GM12878 (cell line): ENCODE results near the gene ANKRD37. TPM values are rescaled to one million over a fixed set of nuclear protein-coding genes. Genes with fewer than 3 reads are reported as not detected.

ENCODE experiments used
- ATAC-seq: fragments of 200-7000 bp; cut with Tn5 transposase; 3 replicates; pipeline ENCODE4 v1.9.1; 2020; ENCODE audit warnings: mild to moderate bottlenecking, moderate library complexity
- BruUV-seq: library from RNA; stranded (reverse); fragments of 400-500 nt; replicated peaks from 2 replicates; lab custom pipeline; 2021; lab: Mats Ljungman, UMichigan
- CTCF ChIA-PET: fragments of 300-600 bp; sonication (Branson Sonifier 250); formaldehyde crosslinking; extraction: SDS; loops from one replicate; lab custom pipeline; 2021; ENCODE audit warnings: inconsistent platforms; lab: Yijun Ruan, JAX
- POLR2A ChIA-PET: fragments of 350-600 bp; formaldehyde crosslinking; extraction: SDS; loops from one replicate; lab custom pipeline; 2021; ENCODE audit warnings: inconsistent platforms; lab: Charles Lee
- RAD21 ChIA-PET: fragments of 300-600 bp; sonication (Branson Sonifier 250); formaldehyde crosslinking; loops from one replicate; lab custom pipeline; 2023; ENCODE audit warnings: antibody characterized with exemption; ENCODE audit not compliant: unreplicated experiment; lab: Charles Lee
- SMC1A ChIA-PET: fragments of 300-600 bp; sonication (Branson Sonifier 250); formaldehyde crosslinking; loops from one replicate; lab custom pipeline; 2023; ENCODE audit not compliant: unreplicated experiment, uncharacterized antibody; lab: Charles Lee
- DNase-seq: peaks from one replicate; pipeline ENCODE4 v3.0.0-alpha.2; 2011; ENCODE audit warnings: low read depth, low spot score
- FAIRE-seq: peaks from 3 replicates; lab custom pipeline; 2011; peaks lifted over from hg19 to GRCh38; lab: Jason Lieb, UNC
- H2AFZ ChIP-seq: 2 replicates; pipeline ENCODE4 v1.6.0; 2011; ENCODE audit warnings: low read depth, low read length, control low read depth; ENCODE audit not compliant: control insufficient read depth
- H3K27ac ChIP-seq: 2 replicates; pipeline ENCODE4 v1.5.1; 2011; ENCODE audit warnings: control low read depth; ENCODE audit not compliant: control insufficient read depth, insufficient read depth
- H3K27me3 ChIP-seq, 2 experiments: replicated peaks in 1 of 2; 2 replicates each; pipeline versions ENCODE4 v1.6.0 to v1.6.1; 2011; ENCODE audit warnings: low read length in 1 of 2; ENCODE audit not compliant: control insufficient read depth in 2 of 2, insufficient read depth in 2 of 2
- H3K36me3 ChIP-seq, 2 experiments: 2 replicates each; pipeline ENCODE4 v1.5.1; 2011; ENCODE audit warnings: low read length in 1 of 2; ENCODE audit not compliant: control insufficient read depth in 2 of 2, insufficient read depth in 2 of 2
- H3K4me1 ChIP-seq: 2 replicates; pipeline ENCODE4 v1.6.1; 2011; ENCODE audit warnings: mild to moderate bottlenecking, low read length, moderate library complexity, mixed read lengths; ENCODE audit not compliant: control insufficient read depth, insufficient read depth
- H3K4me2 ChIP-seq: 2 replicates; pipeline ENCODE4 v1.6.0; 2011; ENCODE audit warnings: control low read depth; ENCODE audit not compliant: control insufficient read depth, insufficient read depth
- H3K4me3 ChIP-seq: fragments of 200-600 bp; sonication (generic); 2 replicates; pipeline ENCODE4 v1.5.1; 2016
- H3K79me2 ChIP-seq: 2 replicates; pipeline ENCODE4 v1.6.0; 2011; ENCODE audit warnings: low read length; ENCODE audit not compliant: control insufficient read depth, insufficient read depth
- H3K9ac ChIP-seq: 2 replicates; pipeline ENCODE4 v1.8.0; 2011; ENCODE audit warnings: low read length, control low read depth, mixed read lengths; ENCODE audit not compliant: control insufficient read depth, insufficient read depth
- H3K9me3 ChIP-seq: replicated peaks from 3 replicates; pipeline ENCODE4 v1.5.1; 2011; ENCODE audit warnings: mild to moderate bottlenecking, low read length; ENCODE audit not compliant: control insufficient read depth, insufficient read depth
- H4K20me1 ChIP-seq: 2 replicates; pipeline ENCODE4 v1.6.0; 2011; ENCODE audit not compliant: control insufficient read depth, insufficient read depth
- ATF3 ChIP-seq: IDR thresholded peaks from 2 replicates; pipeline ENCODE4 v1.6.1; 2011; ENCODE audit warnings: low read depth, mild to moderate bottlenecking, low read length, moderate library complexity, borderline replicate concordance; ENCODE audit errors: extremely low read depth
- BHLHE40 ChIP-seq, 2 experiments: fragments of 450-650 bp in 1 of 2; IDR thresholded peaks; 2 replicates each; pipeline ENCODE4 v1.6.1; 2011 to 2017; ENCODE audit warnings: low read depth in 2 of 2, borderline replicate concordance in 1 of 2, improper control_type of control experiment in 1 of 2, low read length in 1 of 2, mild to moderate bottlenecking in 1 of 2
- CBFB ChIP-seq: IDR thresholded peaks from 2 replicates; pipeline ENCODE4 v1.6.1; 2016; ENCODE audit warnings: antibody characterized with exemption, low read depth
- EGR1 ChIP-seq, 2 experiments: IDR thresholded peaks; 1 replicate in 1 of 2; 2 replicates in 1 of 2; pipeline ENCODE4 v1.6.1; 2011 to 2012; ENCODE audit warnings: low read depth in 2 of 2, low read length in 2 of 2, borderline replicate concordance in 1 of 2, mild to moderate bottlenecking in 1 of 2, moderate library complexity in 1 of 2
- GABPA ChIP-seq: IDR thresholded peaks from 2 replicates; pipeline ENCODE4 v1.6.1; 2014; ENCODE audit warnings: antibody characterized with exemption, low read depth, mild to moderate bottlenecking, inconsistent platforms
- JUND ChIP-seq: IDR thresholded peaks from 2 replicates; pipeline ENCODE4 v1.6.1; 2012; ENCODE audit warnings: low read depth, mild to moderate bottlenecking, low read length, improper control_type of control experiment, moderate library complexity
- MYB ChIP-seq: fragments of 150-350 bp; IDR thresholded peaks from 2 replicates; pipeline ENCODE4 v1.6.1; 2014; ENCODE audit warnings: mild to moderate bottlenecking, low read depth, low read length, borderline replicate concordance
- NR2F1 ChIP-seq: fragments of 450-650 bp; conservative IDR thresholded peaks from 2 replicates; pipeline ENCODE4 v1.6.1; 2017; ENCODE audit warnings: mild to moderate bottlenecking
- NRF1 ChIP-seq: conservative IDR thresholded peaks from 2 replicates; pipeline ENCODE4 v1.6.1; 2011; ENCODE audit warnings: mild to moderate bottlenecking, low read depth, low read length, improper control_type of control experiment
- TCF3 ChIP-seq: IDR thresholded peaks from 2 replicates; pipeline ENCODE4 v1.6.1; 2012; ENCODE audit warnings: low read depth, mild to moderate bottlenecking, low read length, borderline replicate concordance; ENCODE audit not compliant: insufficient read depth
- ZNF207 ChIP-seq: fragments of 450-650 bp; IDR thresholded peaks from 2 replicates; pipeline ENCODE4 v1.6.1; 2014; ENCODE audit warnings: antibody characterized with exemption, mild to moderate bottlenecking, borderline replicate concordance
- WGBS: methylation state at CpG from one replicate; pipeline ENCODE4 v1.1.6; 2016; ENCODE audit warnings: low lambda C conversion rate; ENCODE audit not compliant: insufficient replicate concordance, insufficient coverage; ENCODE audit errors: missing lambda C conversion rate; 5-methylcytosine and 5-hydroxymethylcytosine counted together
- in situ Hi-C: fragments of 300-500 bp; cut with MboI; formaldehyde crosslinking; loops from 9 replicates; pipeline ENCODE4 v1.14.3; 2018; ENCODE audit warnings: mixed read lengths
- intact Hi-C: fragments of 100-400 bp; cut with micrococcal nuclease; formaldehyde crosslinking; loops from one replicate; pipeline ENCODE4 v1.14.2; 2022; ENCODE audit not compliant: unreplicated experiment
- polyA plus RNA-seq, 11 experiments: library from polyadenylated mRNA; depleted of rRNA in 4 of 11; unstranded in 6 of 11; stranded (reverse) in 5 of 11; fragments of >200 nt; fragmentation: Nextera tagmentation in 4 of 11; fragmentation: Illumina TruSeq in 1 of 11; extraction: Ambion mirVana in 4 of 11; extraction: Trizol in 1 of 11; gene quantifications; 1 replicate in 1 of 11; 2 replicates in 10 of 11; pipeline versions ENCODE4 v1.2.1 to v1.2.3, GENCODE V29; 2011 to 2016; ENCODE audit warnings: inconsistent platforms in 2 of 11, missing spikeins in 2 of 11, low read depth in 1 of 11
- small RNA-seq: library from RNA; depleted of rRNA; stranded (forward); fragments of <200 nt; gene quantifications from one replicate; pipeline ENCODE3, GENCODE V24; 2014
- total RNA-seq, 4 experiments: library from RNA; depleted of rRNA in 3 of 4; stranded (reverse); fragments of >200 nt in 3 of 4; fragmentation: Illumina TruSeq in 1 of 4; extraction: Trizol in 1 of 4; gene quantifications; 2 replicates each; pipeline versions ENCODE4 v1.2.1 to v1.2.3, GENCODE V29; 2013 to 2021
- TF ChIP-seq, protein P1 (sequence below): fragments of 450-650 bp; conservative IDR thresholded peaks from 2 replicates; pipeline ENCODE4 v1.6.1; 2017; ENCODE audit warnings: mild to moderate bottlenecking, moderate library complexity

Gene ANKRD37
- total and polyA plus RNA-seq, 10 of the 15 experiments (the other 5 are each of a cell fraction or from before 2014, with no cell fraction given), result 10.6 to 67.9 (median 24.2) TPM

GRCh38 chr4:185445209-185445608 lies 48.6 kb downstream of the ANKRD37 start:
- no peaks in the 10 kb centered on the region for H3K36me3 ChIP-seq
- H3K4me1 ChIP-seq, result no peaks in the 10 kb centered on the region
- no peak for FAIRE-seq
- H3K27me3 ChIP-seq, result no peaks in the 10 kb centered on the region
- no peaks in the 10 kb centered on the region for H4K20me1 ChIP-seq
- H2AFZ ChIP-seq, result no peak overlapping the region
- ChIA-PET RAD21 (no interaction called here), POLR2A (no interaction called here), SMC1A (no interaction called here), CTCF (no interaction called here)
- in situ Hi-C loops (no loop called here), intact Hi-C loops (no loop called here)
- no TSS peak for BruUV-seq
- no peak overlapping the region for H3K9ac ChIP-seq
- 52% methylated on average over 2 of the region's 2 CpGs for WGBS
- TF ChIP-seq JUND, result no peak
- TF ChIP-seq, protein P1, sequence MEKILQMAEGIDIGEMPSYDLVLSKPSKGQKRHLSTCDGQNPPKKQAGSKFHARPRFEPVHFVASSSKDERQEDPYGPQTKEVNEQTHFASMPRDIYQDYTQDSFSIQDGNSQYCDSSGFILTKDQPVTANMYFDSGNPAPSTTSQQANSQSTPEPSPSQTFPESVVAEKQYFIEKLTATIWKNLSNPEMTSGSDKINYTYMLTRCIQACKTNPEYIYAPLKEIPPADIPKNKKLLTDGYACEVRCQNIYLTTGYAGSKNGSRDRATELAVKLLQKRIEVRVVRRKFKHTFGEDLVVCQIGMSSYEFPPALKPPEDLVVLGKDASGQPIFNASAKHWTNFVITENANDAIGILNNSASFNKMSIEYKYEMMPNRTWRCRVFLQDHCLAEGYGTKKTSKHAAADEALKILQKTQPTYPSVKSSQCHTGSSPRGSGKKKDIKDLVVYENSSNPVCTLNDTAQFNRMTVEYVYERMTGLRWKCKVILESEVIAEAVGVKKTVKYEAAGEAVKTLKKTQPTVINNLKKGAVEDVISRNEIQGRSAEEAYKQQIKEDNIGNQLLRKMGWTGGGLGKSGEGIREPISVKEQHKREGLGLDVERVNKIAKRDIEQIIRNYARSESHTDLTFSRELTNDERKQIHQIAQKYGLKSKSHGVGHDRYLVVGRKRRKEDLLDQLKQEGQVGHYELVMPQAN, result no peak
- no peak for TF ChIP-seq MYB
- TF ChIP-seq EGR1 (IDR thresholded peaks at IDR 0.05; ENCODE audit: borderline replicate concordance in 1 of 2, low read depth in 2 of 2, low read length in 2 of 2), result no peak
- TF ChIP-seq CBFB, result no peak
- no peak for TF ChIP-seq GABPA
- no peak for TF ChIP-seq ATF3
- TF ChIP-seq TCF3, result no peak
- TF ChIP-seq NR2F1, result no peak
- no peak for TF ChIP-seq NRF1
- no peak for TF ChIP-seq BHLHE40 (IDR thresholded peaks at IDR 0.05; ENCODE audit: borderline replicate concordance in 1 of 2, low read depth in 2 of 2, low read length in 1 of 2)
- no peak for TF ChIP-seq ZNF207
- H3K4me3 ChIP-seq, result no peak overlapping the region
- no peak for DNase-seq
- no peaks in the 10 kb centered on the region for H3K79me2 ChIP-seq
- no peak overlapping the region for H3K27ac ChIP-seq
- no peak for ATAC-seq
- no peaks in the 10 kb centered on the region for H3K9me3 ChIP-seq
- no peak overlapping the region for H3K4me2 ChIP-seq

Small RNA genes lying within 50 kb of the gene (small RNA-seq; reads per million reads assigned to genes)
- not detected for gene RF00019

Other genes starting within 250 kb of the ANKRD37 start
- 27.2 and 34.2 TPM in 2 replicates for gene CFAP97, start 192.8 kb upstream of the ANKRD37 start, total RNA-seq (2014; rRNA removed)
- 62.7 TPM in 2 replicates for gene CFAP97, start 192.8 kb upstream of the ANKRD37 start, total RNA-seq (2014; rRNA removed; fragmentation: Illumina TruSeq; extraction: Trizol)
- gene CFAP97, start 192.8 kb upstream of the ANKRD37 start, total RNA-seq (2021), result 49.1 and 50.4 TPM in 2 replicates
- 29.9 and 43.1 TPM in 2 replicates for gene CFAP97, start 192.8 kb upstream of the ANKRD37 start, polyA plus RNA-seq (2011; rRNA removed)
- 48.9 and 64.2 TPM in 2 replicates for gene CFAP97, start 192.8 kb upstream of the ANKRD37 start, polyA plus RNA-seq (2014; fragmentation: Illumina TruSeq; extraction: Trizol)
- gene CFAP97, start 192.8 kb upstream of the ANKRD37 start, polyA plus RNA-seq (2014; fragmentation: Nextera tagmentation; extraction: Ambion mirVana), result 10 to 100 TPM; 27.2 to 47.5 TPM
- 21.7 and 26.4 TPM in 2 replicates for gene CFAP97, start 192.8 kb upstream of the ANKRD37 start, polyA plus RNA-seq (2014; rRNA removed)
- 10 to 100 TPM; 48.5 to 50.8 TPM for gene CFAP97, start 192.8 kb upstream of the ANKRD37 start, polyA plus RNA-seq (2016; fragmentation: Nextera tagmentation; extraction: Ambion mirVana)
- gene SNX25, start 187.2 kb upstream of the ANKRD37 start, total RNA-seq (2014; rRNA removed), result 82.0 and 107 TPM in 2 replicates
- gene SNX25, start 187.2 kb upstream of the ANKRD37 start, total RNA-seq (2014; rRNA removed; fragmentation: Illumina TruSeq; extraction: Trizol), result 115 and 117 TPM in 2 replicates
- 106 and 108 TPM in 2 replicates for gene SNX25, start 187.2 kb upstream of the ANKRD37 start, total RNA-seq (2021)
- gene SNX25, start 187.2 kb upstream of the ANKRD37 start, polyA plus RNA-seq (2011; rRNA removed), result 66.6 and 90.3 TPM in 2 replicates
- 93.0 and 116 TPM in 2 replicates for gene SNX25, start 187.2 kb upstream of the ANKRD37 start, polyA plus RNA-seq (2014; fragmentation: Illumina TruSeq; extraction: Trizol)
- 10 to 100 TPM; 19.6 to 27.8 TPM for gene SNX25, start 187.2 kb upstream of the ANKRD37 start, polyA plus RNA-seq (2014; fragmentation: Nextera tagmentation; extraction: Ambion mirVana)
- 49.6 and 59.1 TPM in 2 replicates for gene SNX25, start 187.2 kb upstream of the ANKRD37 start, polyA plus RNA-seq (2014; rRNA removed)
- 10 to 100 TPM; 11.2 to 47.1 TPM for gene SNX25, start 187.2 kb upstream of the ANKRD37 start, polyA plus RNA-seq (2016; fragmentation: Nextera tagmentation; extraction: Ambion mirVana)
- gene LRP2BP, start 917 bp upstream of the ANKRD37 start, total RNA-seq (2014; rRNA removed), result 0.82 and 0.85 TPM in 2 replicates
- 0.55 and 0.81 TPM in 2 replicates for gene LRP2BP, start 917 bp upstream of the ANKRD37 start, total RNA-seq (2014; rRNA removed; fragmentation: Illumina TruSeq; extraction: Trizol)
- 0.48 and 0.62 TPM in 2 replicates for gene LRP2BP, start 917 bp upstream of the ANKRD37 start, total RNA-seq (2021)
- 1.2 and 2.3 TPM in 2 replicates for gene LRP2BP, start 917 bp upstream of the ANKRD37 start, polyA plus RNA-seq (2011; rRNA removed)
- gene LRP2BP, start 917 bp upstream of the ANKRD37 start, polyA plus RNA-seq (2014; fragmentation: Illumina TruSeq; extraction: Trizol), result 0.16 and 0.29 TPM in 2 replicates
- 1 to 10 TPM; 1.5 to 2.3 TPM for gene LRP2BP, start 917 bp upstream of the ANKRD37 start, polyA plus RNA-seq (2014; fragmentation: Nextera tagmentation; extraction: Ambion mirVana)
- 0.27 and 0.39 TPM in 2 replicates for gene LRP2BP, start 917 bp upstream of the ANKRD37 start, polyA plus RNA-seq (2014; rRNA removed)
- gene LRP2BP, start 917 bp upstream of the ANKRD37 start, polyA plus RNA-seq (2016; fragmentation: Nextera tagmentation; extraction: Ambion mirVana), result 1 to 10 TPM; 4.5 to 5.2 TPM
- gene UFSP2, start 29.1 kb downstream of the ANKRD37 start, total RNA-seq (2014; rRNA removed), result 31.6 and 35.9 TPM in 2 replicates
- 34.5 and 37.4 TPM in 2 replicates for gene UFSP2, start 29.1 kb downstream of the ANKRD37 start, total RNA-seq (2014; rRNA removed; fragmentation: Illumina TruSeq; extraction: Trizol)
- 23.3 and 25.4 TPM in 2 replicates for gene UFSP2, start 29.1 kb downstream of the ANKRD37 start, total RNA-seq (2021)
- gene UFSP2, start 29.1 kb downstream of the ANKRD37 start, polyA plus RNA-seq (2011; rRNA removed), result 53.1 and 91.4 TPM in 2 replicates
- gene UFSP2, start 29.1 kb downstream of the ANKRD37 start, polyA plus RNA-seq (2014; fragmentation: Illumina TruSeq; extraction: Trizol), result 34.2 and 54.4 TPM in 2 replicates
- 10 to 100 TPM; 40.9 to 42.5 TPM for gene UFSP2, start 29.1 kb downstream of the ANKRD37 start, polyA plus RNA-seq (2014; fragmentation: Nextera tagmentation; extraction: Ambion mirVana)
- gene UFSP2, start 29.1 kb downstream of the ANKRD37 start, polyA plus RNA-seq (2014; rRNA removed), result 26.4 and 30.8 TPM in 2 replicates
- gene UFSP2, start 29.1 kb downstream of the ANKRD37 start, polyA plus RNA-seq (2016; fragmentation: Nextera tagmentation; extraction: Ambion mirVana), result 10 to 100 TPM; 49.0 to 51.5 TPM
- 0.85 and 1.4 TPM in 2 replicates for gene CCDC110, start 74.9 kb downstream of the ANKRD37 start, total RNA-seq (2014; rRNA removed)
- gene CCDC110, start 74.9 kb downstream of the ANKRD37 start, total RNA-seq (2014; rRNA removed; fragmentation: Illumina TruSeq; extraction: Trizol), result 2.3 TPM in 2 replicates
- 1.3 and 1.5 TPM in 2 replicates for gene CCDC110, start 74.9 kb downstream of the ANKRD37 start, total RNA-seq (2021)
- 0.35 TPM in 1 of 2 replicates, not detected in the other for gene CCDC110, start 74.9 kb downstream of the ANKRD37 start, polyA plus RNA-seq (2011; rRNA removed)
- 1.3 and 2.1 TPM in 2 replicates for gene CCDC110, start 74.9 kb downstream of the ANKRD37 start, polyA plus RNA-seq (2014; fragmentation: Illumina TruSeq; extraction: Trizol)
- 1 to 10 TPM; 1.2 to 2.1 TPM for gene CCDC110, start 74.9 kb downstream of the ANKRD37 start, polyA plus RNA-seq (2014; fragmentation: Nextera tagmentation; extraction: Ambion mirVana)
- gene CCDC110, start 74.9 kb downstream of the ANKRD37 start, polyA plus RNA-seq (2014; rRNA removed), result 0.85 and 0.89 TPM in 2 replicates
- gene CCDC110, start 74.9 kb downstream of the ANKRD37 start, polyA plus RNA-seq (2016; fragmentation: Nextera tagmentation; extraction: Ambion mirVana), result 1 to 10 TPM; 2.4 to 3.1 TPM
- not detected in 2 replicates for gene PDLIM3, start 138.7 kb downstream of the ANKRD37 start, total RNA-seq (2014; rRNA removed)
- not detected in 2 replicates for gene PDLIM3, start 138.7 kb downstream of the ANKRD37 start, total RNA-seq (2014; rRNA removed; fragmentation: Illumina TruSeq; extraction: Trizol)
- gene PDLIM3, start 138.7 kb downstream of the ANKRD37 start, total RNA-seq (2021), result not detected in 2 replicates
- 0.08 and 0.10 TPM in 2 replicates for gene PDLIM3, start 138.7 kb downstream of the ANKRD37 start, polyA plus RNA-seq (2011; rRNA removed)
- not detected in 2 replicates for gene PDLIM3, start 138.7 kb downstream of the ANKRD37 start, polyA plus RNA-seq (2014; fragmentation: Illumina TruSeq; extraction: Trizol)
- under 1 TPM in 1 of 2 experiments, not detected in 1; 0.04 TPM for gene PDLIM3, start 138.7 kb downstream of the ANKRD37 start, polyA plus RNA-seq (2014; fragmentation: Nextera tagmentation; extraction: Ambion mirVana)
- not detected in 2 replicates for gene PDLIM3, start 138.7 kb downstream of the ANKRD37 start, polyA plus RNA-seq (2014; rRNA removed)
- gene PDLIM3, start 138.7 kb downstream of the ANKRD37 start, polyA plus RNA-seq (2016; fragmentation: Nextera tagmentation; extraction: Ambion mirVana), result under 1 TPM in 1 of 2 experiments, not detected in 1; 0.43 TPM